Neural crest cell (in vitro differentiated cells): Measurements from ENCODE around the gene DGCR8. TPM values are rescaled to one million over a fixed set of nuclear protein-coding genes. Genes with fewer than 3 reads are reported as not detected.

Experiments used
- DNase-seq: peaks from one replicate; pipeline ENCODE4 v3.0.0; 2021; ENCODE audit warnings: low read depth, mixed read lengths, low spot score
- H3K27ac Mint-ChIP-seq: one replicate; pipeline ENCODE4 v1.8.0; 2021; ENCODE audit warnings: mild to moderate bottlenecking, mixed read lengths; ENCODE audit not compliant: unreplicated experiment
- H3K27me3 Mint-ChIP-seq: 2 replicates; pipeline ENCODE4 v1.8.0; 2021; ENCODE audit warnings: low read depth, mild to moderate bottlenecking, mixed read lengths
- H3K36me3 Mint-ChIP-seq: 2 replicates; pipeline ENCODE4 v1.8.0; 2021; ENCODE audit warnings: low read depth, mild to moderate bottlenecking, mixed read lengths
- H3K4me1 Mint-ChIP-seq: 2 replicates; pipeline ENCODE4 v1.8.0; 2021; ENCODE audit warnings: mixed read lengths
- H3K4me3 Mint-ChIP-seq: one replicate; pipeline ENCODE4 v1.8.0; 2021; ENCODE audit warnings: mild to moderate bottlenecking, mixed read lengths
- H3K9me3 Mint-ChIP-seq: 2 replicates; pipeline ENCODE4 v1.8.0; 2021; ENCODE audit warnings: mixed read lengths
- CTCF ChIP-seq: fragments of 200-600 bp; sonication (generic); conservative IDR thresholded peaks from 2 replicates; pipeline ENCODE4 v1.5.0; 2021; ENCODE audit warnings: antibody characterized with exemption, mild to moderate bottlenecking
- total RNA-seq: library from RNA; stranded (reverse); gene quantifications from 2 replicates; pipeline ENCODE4 v1.2.1, GENCODE V29; 2021

DGCR8 gene
- total RNA-seq, 1 donor from 2014 or later: 86.5 TPM

DNA sequence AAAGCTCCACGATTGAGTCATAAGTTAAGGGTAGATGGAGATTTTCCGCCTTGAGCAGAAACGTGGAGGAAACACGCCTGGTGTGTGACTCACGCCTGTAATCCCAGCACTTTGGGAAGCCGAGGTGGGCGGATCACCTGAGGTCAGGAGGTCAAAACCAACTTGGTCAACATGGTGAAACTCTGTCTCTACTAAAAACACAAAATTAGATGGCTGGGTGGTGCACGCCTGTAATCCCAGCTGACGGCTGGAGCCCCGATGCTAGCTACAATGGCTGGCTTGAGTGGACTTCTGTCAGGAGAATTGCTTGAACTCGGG lies 17.3 kb upstream of the DGCR8 start:
- Mint-ChIP-seq H3K27ac (no peak overlapping the region), H3K4me1 (peaks cover 7% of the 10 kb centered on the region), H3K27me3 (no peaks in the 10 kb centered on the region), H3K4me3 (no peak overlapping the region), H3K36me3 (peaks cover 3% of the 10 kb centered on the region), H3K9me3 (no peaks in the 10 kb centered on the region)
- no peak for TF ChIP-seq CTCF
- no peak for DNase-seq

- Mint-ChIP-seq H3K9me3 (no peaks in the 10 kb centered on the region), H3K36me3 (peaks cover 3% of the 10 kb centered on the region), H3K27me3 (no peaks in the 10 kb centered on the region), H3K4me1 (peaks cover 7% of the 10 kb centered on the region), H3K4me3 (no peak overlapping the region), H3K27ac (no peak overlapping the region)
- no peak for DNase-seq
- TF ChIP-seq CTCF: no peak
Measured at GRCh38 chr22:20063271-20064139, 16.5 kb upstream of the DGCR8 start.

GRCh38 chr22:20064140-20064480 lies 15.9 kb upstream of the DGCR8 start:
- no peaks in the 10 kb centered on the region for H3K27me3 Mint-ChIP-seq
- H3K27ac Mint-ChIP-seq: no peak overlapping the region
- peaks cover under 1% of the 10 kb centered on the region for H3K4me1 Mint-ChIP-seq

DNA sequence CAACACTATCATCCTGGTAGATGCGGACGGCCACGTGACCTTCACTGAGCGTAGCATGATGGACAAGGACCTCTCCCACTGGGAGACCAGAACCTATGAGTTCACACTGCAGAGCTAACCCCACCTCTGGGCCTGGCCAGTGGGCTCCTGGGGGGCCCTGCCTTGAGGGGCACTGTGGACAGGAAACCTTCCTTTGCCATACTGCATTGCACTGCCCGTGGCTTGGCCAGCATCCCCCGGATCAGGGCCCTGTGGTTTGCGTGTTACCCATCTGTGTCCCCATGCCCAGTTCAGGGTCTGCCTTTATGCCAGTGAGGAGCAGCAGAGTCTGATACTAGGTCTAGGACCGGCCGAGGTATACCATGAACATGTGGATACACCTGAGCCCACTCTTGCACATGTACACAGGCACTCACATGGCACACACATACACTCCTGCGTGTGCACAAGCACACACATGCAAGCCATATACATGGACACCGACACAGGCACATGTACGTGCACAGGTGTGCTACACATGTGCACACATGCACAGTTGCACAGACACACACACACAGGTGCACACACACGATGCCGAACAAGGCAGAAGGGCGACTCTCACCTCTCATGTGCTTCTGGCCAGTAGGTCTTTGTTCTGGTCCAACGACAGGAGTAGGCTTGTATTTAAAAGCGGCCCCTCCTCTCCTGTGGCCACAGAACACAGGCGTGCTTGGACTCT lies 15.3 kb upstream of the DGCR8 start:
- no peak for DNase-seq
- no peaks in the 10 kb centered on the region for H3K27me3 Mint-ChIP-seq
- H3K27ac Mint-ChIP-seq: no peak overlapping the region
- no peaks in the 10 kb centered on the region for H3K9me3 Mint-ChIP-seq
- no peaks in the 10 kb centered on the region for H3K36me3 Mint-ChIP-seq
- no peak for TF ChIP-seq CTCF
- H3K4me1 Mint-ChIP-seq: no peaks in the 10 kb centered on the region
- H3K4me3 Mint-ChIP-seq: no peak overlapping the region

More at GRCh38 chr22:20064140-20064480, 15.9 kb upstream of the DGCR8 start:
- H3K36me3 Mint-ChIP-seq: no peaks in the 10 kb centered on the region
- DNase-seq: no peak
- H3K9me3 Mint-ChIP-seq: no peaks in the 10 kb centered on the region
- no peak overlapping the region for H3K4me3 Mint-ChIP-seq
- no peak for TF ChIP-seq CTCF

DNA sequence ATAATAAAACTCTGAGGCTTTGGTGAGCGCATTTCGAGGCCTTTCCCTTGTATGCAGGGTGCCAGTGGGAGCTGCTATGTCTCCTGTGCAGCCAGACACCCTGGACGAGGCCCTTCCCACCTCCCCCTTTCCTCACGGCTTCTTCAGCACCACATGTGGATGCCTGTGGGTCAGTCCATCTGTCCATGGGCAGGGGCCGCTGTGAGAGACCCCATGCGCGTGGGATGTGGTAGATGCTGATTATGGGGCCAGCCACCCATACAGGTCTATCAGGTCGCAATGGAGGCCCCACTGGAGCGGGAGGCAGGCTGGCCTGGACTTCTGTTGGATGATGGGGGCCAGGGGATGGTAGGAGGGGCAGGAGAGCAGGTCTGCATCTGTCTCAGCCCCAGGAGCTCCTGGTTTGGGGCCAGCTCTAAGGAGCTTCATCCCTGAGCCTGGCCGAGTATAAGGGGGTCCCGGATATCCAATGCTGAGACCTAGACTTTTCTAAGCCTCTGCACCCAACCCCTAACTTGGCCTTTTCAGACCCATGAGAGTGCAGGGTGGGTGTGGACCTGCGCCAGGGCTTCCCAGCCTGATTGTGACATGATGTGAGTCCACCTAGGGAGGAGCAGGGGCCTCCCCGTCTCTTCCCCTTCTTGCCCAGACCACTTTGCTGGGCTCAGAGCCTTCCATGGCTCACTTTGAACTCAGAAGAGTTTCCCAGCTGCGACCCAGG lies 14.0 kb upstream of the DGCR8 start:
- no peaks in the 10 kb centered on the region for H3K4me1 Mint-ChIP-seq
- TF ChIP-seq CTCF: no peak
- DNase-seq: no peak

More for the DNA sequence above, 14.0 kb upstream of the DGCR8 start:
- Mint-ChIP-seq H3K27ac (peak overlapping the region; percentile 29), H3K9me3 (no peaks in the 10 kb centered on the region), H3K36me3 (no peaks in the 10 kb centered on the region), H3K4me3 (no peak overlapping the region), H3K27me3 (no peaks in the 10 kb centered on the region)
